HG02885 (cell line): ENCODE measurements around the gene PRKN.

Experiments used
- ATAC-seq: cut with Tn5 transposase; IDR thresholded peaks from one replicate; pipeline ENCODE4 v1.9.1; 2021; ENCODE audit warnings: mild to moderate bottlenecking; ENCODE audit not compliant: unreplicated experiment, poor library complexity

PRKN gene

GRCh38 chr6:162727322-162728182 is at the start of gene PRKN, which contains the start of gene PACRG:
TSS of gene PRKN (minus strand) at chr6:162727766.
TSS of gene PACRG (plus strand) at chr6:162727974.
- peak; percentile 95 for ATAC-seq

- ATAC-seq: no peak
These were observed 49.5 kb upstream of the PRKN start for GRCh38 chr6:162777091-162777490.

DNA sequence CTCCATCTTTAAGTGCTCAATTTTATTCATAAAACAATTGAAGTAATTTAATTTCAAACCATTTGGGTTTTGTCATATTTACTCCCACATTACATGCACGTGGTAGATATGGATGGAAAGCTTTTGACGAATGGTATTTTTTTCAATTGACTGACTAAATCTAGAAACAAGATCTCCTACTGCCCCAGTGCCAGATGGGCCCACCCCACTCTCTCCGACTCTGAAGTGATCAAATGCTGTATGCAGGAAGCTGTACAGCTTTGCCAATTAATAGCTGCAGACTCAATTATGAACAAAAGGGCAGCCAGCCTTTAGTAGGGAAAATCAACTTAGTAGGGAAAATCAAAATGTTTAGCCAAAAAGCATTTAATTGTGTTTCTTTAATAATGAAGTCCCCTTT is 46.4 kb upstream of the PRKN start:
- ATAC-seq: no peak

GRCh38 chr6:162772466-162772865 is 44.9 kb upstream of the PRKN start:
- ATAC-seq: no peak

DNA sequence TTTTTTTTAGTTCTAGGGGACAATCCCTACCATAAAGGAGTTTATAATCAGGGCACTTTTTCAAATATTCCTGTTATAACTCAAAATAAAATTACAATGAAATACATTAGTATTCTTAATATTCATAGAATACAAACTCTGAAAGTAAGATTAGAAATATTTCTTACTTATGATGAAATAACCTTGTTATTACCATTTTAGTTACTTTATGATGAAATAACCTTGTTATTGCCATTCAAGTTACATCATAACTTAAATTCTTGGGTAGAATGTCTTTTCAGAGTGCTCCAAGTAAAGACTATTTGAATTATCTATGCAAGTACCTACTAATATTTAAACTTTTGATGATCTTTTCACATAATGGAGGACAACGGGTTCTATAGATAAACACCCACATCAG is 43.4 kb upstream of the PRKN start:
- no peak for ATAC-seq

DNA sequence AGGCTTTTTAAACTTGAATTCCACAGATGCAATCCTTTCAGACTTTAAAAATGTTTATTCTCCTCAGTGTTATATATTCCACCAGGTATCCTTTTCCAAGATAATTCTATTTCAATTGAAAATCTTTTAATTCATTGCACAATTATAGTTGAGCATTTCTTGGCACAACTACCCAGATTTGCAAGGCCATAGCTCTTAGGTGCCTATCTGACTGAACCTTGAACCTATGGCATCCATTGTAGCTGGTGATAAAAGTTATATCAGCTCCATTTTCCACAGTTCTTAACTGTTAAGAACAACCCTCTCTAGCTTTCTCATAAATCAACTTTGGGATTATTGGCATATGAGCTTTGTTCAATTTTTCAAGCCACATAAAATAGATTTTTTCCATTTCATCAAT is 42.6 kb upstream of the PRKN start:
- ATAC-seq: no peak

- no peak for ATAC-seq
These were observed 26.2 kb upstream of the PRKN start for GRCh38 chr6:162753775-162754174.

- ATAC-seq: no peak
These were observed 23.8 kb upstream of the PRKN start for GRCh38 chr6:162751211-162751859.

DNA sequence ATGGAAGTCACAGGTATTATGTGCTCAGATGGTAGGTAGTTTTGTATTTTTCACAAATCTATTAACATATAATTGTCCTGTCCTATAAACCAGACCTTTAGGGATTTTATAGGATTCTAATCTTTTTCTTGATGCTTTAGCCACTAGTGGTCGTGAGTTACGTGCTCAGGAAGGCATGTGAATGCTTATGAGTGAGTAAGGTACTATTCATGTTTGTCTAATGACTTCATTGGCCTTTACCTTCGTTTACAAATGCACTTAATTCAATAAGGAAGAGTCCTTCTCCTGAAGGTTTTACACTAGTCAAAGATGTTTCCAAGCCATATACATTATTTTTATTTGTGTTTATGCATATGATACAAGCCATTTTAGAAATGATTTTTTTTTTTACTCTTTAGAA is 23.2 kb upstream of the PRKN start:
- no peak for ATAC-seq

- ATAC-seq: no peak
These were observed 9.4 kb upstream of the PRKN start for GRCh38 chr6:162736961-162737360.

- peak; percentile 59 for ATAC-seq
These were observed 5.9 kb upstream of the PRKN start for GRCh38 chr6:162733489-162733888.

GRCh38 chr6:162730502-162730901 is 2.9 kb upstream of the PRKN start:
- ATAC-seq: no peak

DNA sequence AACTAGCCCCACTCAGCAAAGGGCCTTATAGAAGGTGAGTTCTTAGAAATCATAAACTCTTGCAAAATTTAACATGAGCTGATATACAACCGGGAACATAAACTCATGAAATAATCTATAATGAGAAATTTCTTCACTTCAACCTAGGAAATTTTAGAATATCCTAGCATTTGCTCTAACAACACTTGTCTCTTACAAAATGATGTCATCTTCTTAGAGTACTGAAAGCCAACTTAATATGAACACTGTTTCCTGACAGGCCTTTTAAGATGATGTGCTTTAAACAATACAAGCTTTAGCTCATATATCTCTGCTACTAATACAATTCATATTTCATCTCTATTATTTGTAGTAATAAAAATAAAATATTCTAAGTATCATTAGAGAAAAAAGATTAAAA is 1.1 kb upstream of the PRKN start:
- no peak for ATAC-seq

DNA sequence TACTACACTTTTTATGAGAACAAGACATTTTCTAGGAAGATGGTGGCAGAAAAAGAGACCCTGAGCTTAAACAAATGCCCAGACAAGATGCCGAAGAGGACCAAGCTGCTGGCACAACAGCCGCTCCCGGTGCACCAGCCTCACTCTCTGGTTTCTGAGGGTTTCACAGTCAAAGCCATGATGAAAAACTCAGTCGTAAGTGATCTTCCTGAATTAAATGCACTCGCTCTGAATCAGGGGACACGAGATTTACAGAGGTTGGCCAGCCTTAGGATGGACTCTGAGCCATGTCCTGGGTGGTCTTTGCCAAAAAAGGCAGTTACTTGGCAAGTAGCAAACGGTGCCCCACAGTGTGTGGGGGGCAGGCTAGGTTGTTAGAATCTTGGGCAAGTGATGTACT is 631 bp upstream of the PRKN start:
- no peak for ATAC-seq

DNA sequence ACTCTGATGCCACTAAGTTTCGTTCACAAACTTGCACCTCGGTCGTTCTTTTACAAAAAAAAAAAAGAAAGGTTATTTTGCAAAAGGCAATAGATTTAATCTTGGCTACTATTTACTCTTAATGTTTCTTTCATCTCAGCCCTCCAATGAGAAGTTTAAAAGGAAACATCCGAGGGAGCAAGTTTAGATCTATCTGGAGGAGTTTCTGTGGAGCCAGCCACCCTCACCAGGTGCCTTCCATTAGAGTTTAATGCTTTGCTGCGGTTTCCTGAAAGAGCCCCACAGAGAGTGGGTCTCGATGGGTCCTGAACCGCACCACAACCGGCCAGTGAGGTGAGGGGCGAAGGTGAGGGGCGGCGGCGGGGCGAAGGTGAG is 632 bp downstream of the PRKN start:
- peak; percentile 2 for ATAC-seq

GRCh38 chr6:162722633-162723032 is 4.9 kb downstream of the PRKN start:
- ATAC-seq: no peak

- no peak for ATAC-seq
These were observed 5.3 kb downstream of the PRKN start for GRCh38 chr6:162722226-162722625.

GRCh38 chr6:162721404-162721687 is 6.2 kb downstream of the PRKN start:
- ATAC-seq: no peak

- ATAC-seq: no peak
These were observed 8.0 kb downstream of the PRKN start for GRCh38 chr6:162719528-162719927.

- ATAC-seq: no peak
These were observed 12.0 kb downstream of the PRKN start for GRCh38 chr6:162715601-162716000.

DNA sequence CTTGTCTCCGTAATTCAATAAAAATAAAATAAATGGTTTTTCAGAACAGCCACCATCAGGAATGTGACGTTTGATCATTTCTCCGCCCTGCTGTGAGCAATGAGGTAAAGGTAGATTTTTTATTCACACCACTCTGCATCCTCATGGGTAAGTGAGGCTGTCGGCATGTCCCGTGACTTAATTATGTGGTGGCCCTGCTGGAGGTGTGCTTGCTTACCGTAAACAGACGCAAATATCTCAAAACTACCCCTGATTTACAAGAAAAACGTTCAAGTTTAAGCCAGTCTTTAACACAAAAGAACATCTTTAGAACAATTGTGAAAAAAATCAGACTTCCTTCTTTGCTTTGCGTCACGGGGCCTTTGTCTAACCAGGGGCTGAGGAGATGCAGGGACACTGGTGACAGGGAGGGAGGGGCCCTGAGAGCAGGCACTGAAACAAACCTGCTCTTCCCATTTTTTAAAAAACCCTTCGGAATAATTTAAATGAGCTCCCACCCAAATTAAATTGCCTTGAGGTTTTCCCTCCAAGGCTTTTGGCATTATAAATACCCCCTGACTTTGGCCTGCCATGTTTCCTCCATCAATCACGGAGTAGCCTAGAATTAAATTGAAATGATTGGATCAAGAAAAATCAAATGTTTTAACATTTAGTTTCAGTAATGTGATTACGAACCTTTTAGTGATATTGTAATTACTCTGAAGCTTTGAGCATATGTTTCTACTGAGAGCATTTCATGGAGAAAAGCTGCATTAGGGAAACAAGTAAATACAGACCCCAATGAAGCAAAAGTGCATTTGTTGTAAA is 13.4 kb downstream of the PRKN start:
- ATAC-seq: no peak
